SK-MEL-5 (cell line): ENCODE results near the gene PLPP1. TPM values are rescaled to one million over a fixed set of nuclear protein-coding genes. Genes with fewer than 3 reads are reported as not detected.

Experiments used
- DNase-seq: peaks from one replicate; pipeline ENCODE4 v3.0.0-alpha.2; 2016; ENCODE audit warnings: low read depth, low spot score
- in situ Hi-C: cut with HindIII; loops from 2 replicates; pipeline ENCODE4 v1.10.0; 2016; ENCODE audit warnings: low sequenced_read_pairs, high pct_unique_total_duplicates, low pct_unique_long_range_greater_than_20kb
- polyA plus RNA-seq, 2 experiments: library from polyadenylated mRNA; depleted of rRNA; stranded (reverse); fragments of >200 nt; gene quantifications; 2 replicates each; pipeline ENCODE4 v1.2.3, GENCODE V29; 2015
- total RNA-seq: library from RNA; depleted of rRNA; stranded (reverse); fragments of >200 nt; shearing (Covaris generic); gene quantifications from 2 replicates; pipeline ENCODE4 v1.2.3, GENCODE V29; 2014; rRNA removed

The PLPP1 gene
- total RNA-seq = 17.1 and 18.0 TPM in 2 replicates
- polyA plus RNA-seq (2015; cell fraction: cytosol; rRNA removed) = 20.1 and 24.0 TPM in 2 replicates
- 4.3 and 12.0 TPM in 2 replicates for polyA plus RNA-seq (2015; cell fraction: nucleus; rRNA removed)

GRCh38 chr5:55534436-55535198 lies at the start of gene PLPP1:
TSS of gene PLPP1 (minus strand) at chr5:55534964. CDS start at chr5:55534629, 335 bp downstream.
- in situ Hi-C loops = no loop called here
- peak; percentile 82 for DNase-seq

- DNase-seq = no peak
- in situ Hi-C loops = no loop called here
Measured at GRCh38 chr5:55583578-55583977, 48.8 kb upstream of the PLPP1 start.

GRCh38 chr5:55582256-55582655 lies 47.5 kb upstream of the PLPP1 start:
- DNase-seq = no peak
- in situ Hi-C loops = no loop called here

- in situ Hi-C loops = no loop called here
- DNase-seq = no peak
Measured at GRCh38 chr5:55580042-55580441, 45.3 kb upstream of the PLPP1 start.

- DNase-seq = no peak
- in situ Hi-C loops = no loop called here
Measured at GRCh38 chr5:55578771-55579170, 44.0 kb upstream of the PLPP1 start.

GRCh38 chr5:55577353-55578060 lies 42.7 kb upstream of the PLPP1 start:
- DNase-seq = peak; percentile 80
- in situ Hi-C loops = no loop called here

GRCh38 chr5:55576661-55577060 lies 41.9 kb upstream of the PLPP1 start:
- in situ Hi-C loops = no loop called here
- DNase-seq = no peak

- in situ Hi-C loops = no loop called here
- no peak for DNase-seq
Measured at GRCh38 chr5:55575815-55576583, 41.2 kb upstream of the PLPP1 start.

GRCh38 chr5:55572600-55572999 lies 37.8 kb upstream of the PLPP1 start:
- in situ Hi-C loops = no loop called here
- no peak for DNase-seq

GRCh38 chr5:55572020-55572419 lies 37.3 kb upstream of the PLPP1 start:
- no peak for DNase-seq
- in situ Hi-C loops = no loop called here

- in situ Hi-C loops = no loop called here
- DNase-seq = no peak
Measured at GRCh38 chr5:55570570-55570969, 35.8 kb upstream of the PLPP1 start.

GRCh38 chr5:55570026-55570425 lies 35.3 kb upstream of the PLPP1 start:
- in situ Hi-C loops = no loop called here
- no peak for DNase-seq

GRCh38 chr5:55569513-55569865 lies 34.7 kb upstream of the PLPP1 start:
- no peak for DNase-seq
- in situ Hi-C loops = no loop called here

GRCh38 chr5:55568654-55569512 lies 34.1 kb upstream of the PLPP1 start:
- DNase-seq = no peak
- in situ Hi-C loops = no loop called here

- no peak for DNase-seq
- in situ Hi-C loops = no loop called here
Measured at GRCh38 chr5:55564721-55565120, 30.0 kb upstream of the PLPP1 start.

- in situ Hi-C loops = no loop called here
Measured at GRCh38 chr5:55558484-55558883, 23.7 kb upstream of the PLPP1 start.

GRCh38 chr5:55557123-55557522 lies 22.4 kb upstream of the PLPP1 start:
- in situ Hi-C loops = no loop called here
- DNase-seq = no peak

More at GRCh38 chr5:55558484-55558883, 23.7 kb upstream of the PLPP1 start:
- DNase-seq = no peak
